WERI-Rb-1 (cell line): ENCODE data around the gene PBX2.
"Not testable (repeated sequence)": the region's sequence is repeated elsewhere in the genome, so short reads cannot be mapped to it uniquely, and the experiment has no call there.

ENCODE experiments used
- DNase-seq: peaks from one replicate; pipeline ENCODE4 v3.0.0-alpha.2; 2020
- H3K27ac ChIP-seq: fragments of 250-450 bp; sonication (Bioruptor Pico); 2 replicates; pipeline ENCODE4 v1.5.1; 2020; ENCODE audit warnings: mild to moderate bottlenecking, moderate library complexity
- H3K27me3 ChIP-seq: fragments of 250-450 bp; sonication (Bioruptor Pico); 2 replicates; pipeline ENCODE4 v1.5.1; 2021; ENCODE audit warnings: mild to moderate bottlenecking, low read depth, moderate library complexity; ENCODE audit not compliant: insufficient read depth, severe bottlenecking
- H3K36me3 ChIP-seq: fragments of 250-450 bp; sonication (Bioruptor Pico); 2 replicates; pipeline ENCODE4 v1.5.1; 2020; ENCODE audit warnings: mild to moderate bottlenecking, moderate library complexity
- H3K4me3 ChIP-seq: 2 replicates; pipeline ENCODE4 v1.5.1; 2011; ENCODE audit warnings: low read depth, mild to moderate bottlenecking, control low read depth, low read length
- H3K9me3 ChIP-seq: fragments of 250-450 bp; sonication (Bioruptor Pico); 2 replicates; pipeline ENCODE4 v1.5.1; 2021; ENCODE audit warnings: mild to moderate bottlenecking, moderate library complexity; ENCODE audit not compliant: severe bottlenecking
- CTCF ChIP-seq: IDR thresholded peaks from 2 replicates; pipeline ENCODE4 v1.5.1; 2011; ENCODE audit warnings: low read depth, mild to moderate bottlenecking, control low read depth, inconsistent platforms, low read length

The PBX2 gene

GRCh38 chr6:32190911-32191677 is 1.1 kb upstream of the PBX2 start:
- H3K9me3 ChIP-seq, result no peaks in the 10 kb centered on the region
- peak overlapping the region; percentile 88 for H3K27ac ChIP-seq
- no peak for DNase-seq
- H3K27me3 ChIP-seq, result no peaks in the 10 kb centered on the region
- peaks cover 27% of the 10 kb centered on the region for H3K36me3 ChIP-seq
- no peak for TF ChIP-seq CTCF
- peak overlapping the region; percentile 53 for H3K4me3 ChIP-seq

GRCh38 chr6:32189742-32190053 is 304 bp downstream of the PBX2 start:
- TF ChIP-seq CTCF, result no peak
- H3K9me3 ChIP-seq, result no peaks in the 10 kb centered on the region
- DNase-seq, result no peak
- peak overlapping the region; percentile 88 for H3K27ac ChIP-seq
- H3K36me3 ChIP-seq, result peaks cover 27% of the 10 kb centered on the region
- H3K27me3 ChIP-seq, result no peaks in the 10 kb centered on the region
- peak overlapping the region; percentile 53 for H3K4me3 ChIP-seq

- peak overlapping the region; percentile 53 for H3K4me3 ChIP-seq
Observed at GRCh38 chr6:32189069-32189741, 797 bp downstream of the PBX2 start.

GRCh38 chr6:32188381-32189068 is 1.5 kb downstream of the PBX2 start:
- Histone ChIP-seq H3K36me3 (peaks cover 36% of the 10 kb centered on the region), H3K27me3 (no peaks in the 10 kb centered on the region), H3K27ac (peak overlapping the region; percentile 88), H3K4me3 (no peak overlapping the region; the same call in 1 of the 2 replicates), H3K9me3 (no peaks in the 10 kb centered on the region)
- TF ChIP-seq CTCF, result no peak
- no peak for DNase-seq

More at GRCh38 chr6:32189069-32189741, 797 bp downstream of the PBX2 start:
- peaks cover 30% of the 10 kb centered on the region for H3K36me3 ChIP-seq
- H3K27me3 ChIP-seq, result no peaks in the 10 kb centered on the region
- peak overlapping the region; percentile 88 for H3K27ac ChIP-seq
- no peak for TF ChIP-seq CTCF
- DNase-seq, result no peak
- no peaks in the 10 kb centered on the region for H3K9me3 ChIP-seq

GRCh38 chr6:32187725-32188380 is 2.1 kb downstream of the PBX2 start:
- H3K27me3 ChIP-seq, H3K9me3 ChIP-seq, DNase-seq, H3K4me3 ChIP-seq: not testable (repeated sequence)
- Histone ChIP-seq H3K27ac (0 out of 2 replicates have a peak overlapping the region, but pooled peaks have one; percentile 88), H3K36me3 (peaks cover 43% of the 10 kb centered on the region)
